Stimulated activated CD8-positive, alpha-beta memory T cell treated with anti-CD3 and anti-CD28 coated beads, Interleukin-12 subunit alpha, Interleukin-12 subunit beta, amount 100 ng/mL, for 4 hours (primary cell): ENCODE data around the gene PHF20.
A peak's percentile ranks its signal among the peaks of the same experiment; 100 is the strongest.
"Not testable (repeated sequence)": the region's sequence is repeated elsewhere in the genome, so short reads cannot be mapped to it uniquely, and the experiment has no call there.

Experiments used
- DNase-seq: peaks from one replicate; pipeline ENCODE4 v3.0.0-alpha.2; 2020; ENCODE audit warnings: low read depth

PHF20 gene

GRCh38 chr20:35739294-35740163, 32.3 kb upstream of the PHF20 start:
- no peak for DNase-seq

GRCh38 chr20:35741892-35742740, 29.7 kb upstream of the PHF20 start, which contains the start of gene RBM39:
Gene RBM39 (minus strand): TSS chr20:35742260. CDS start chr20:35740874, 1,386 bp downstream.
- peak; percentile 95 for DNase-seq

GRCh38 chr20:35742741-35743523, 28.9 kb upstream of the PHF20 start:
- no peak for DNase-seq

- DNase-seq = no peak
These were observed 27.9 kb upstream of the PHF20 start for GRCh38 chr20:35743693-35744491.

- not testable (repeated sequence) for DNase-seq
These were observed 27.3 kb upstream of the PHF20 start for GRCh38 chr20:35744492-35744841.

- no peak for DNase-seq
These were observed 21.2 kb upstream of the PHF20 start for GRCh38 chr20:35750611-35751010.

- DNase-seq = no peak
These were observed 15.4 kb upstream of the PHF20 start for GRCh38 chr20:35756404-35756803.

GRCh38 chr20:35757098-35757705, 14.6 kb upstream of the PHF20 start:
- DNase-seq = no peak

- not testable (repeated sequence) for DNase-seq
These were observed 10.3 kb upstream of the PHF20 start for GRCh38 chr20:35761548-35761947.

GRCh38 chr20:35762461-35762860, 9.4 kb upstream of the PHF20 start:
- no peak for DNase-seq

- DNase-seq = not testable (repeated sequence)
These were observed 6.9 kb upstream of the PHF20 start for GRCh38 chr20:35764936-35765335.

GRCh38 chr20:35766843-35767242, 5.0 kb upstream of the PHF20 start:
- DNase-seq = no peak

GRCh38 chr20:35767683-35768481, 3.9 kb upstream of the PHF20 start:
- DNase-seq = peak; percentile 41

GRCh38 chr20:35768731-35769664, 2.8 kb upstream of the PHF20 start:
- no peak for DNase-seq

GRCh38 chr20:35771367-35771688, 487 bp upstream of the PHF20 start:
- no peak for DNase-seq

- no peak for DNase-seq
These were observed 796 bp downstream of the PHF20 start for GRCh38 chr20:35772563-35773058.

GRCh38 chr20:35773154-35773751, 1.4 kb downstream of the PHF20 start:
- no peak for DNase-seq

GRCh38 chr20:35774391-35774790, 2.6 kb downstream of the PHF20 start:
- DNase-seq = no peak
